WTC11 (cell line): ENCODE measurements around the gene SNPH. TPM values are rescaled to one million over a fixed set of nuclear protein-coding genes. Genes with fewer than 3 reads are reported as not detected.
"Not testable (repeated sequence)": the region's sequence is repeated elsewhere in the genome, so short reads cannot be mapped to it uniquely, and the experiment has no call there.

Source experiments
- ATAC-seq: fragments of 200-7000 bp; cut with Tn5 transposase; 2 replicates; pipeline ENCODE4 v1.10.0; 2021; ENCODE audit warnings: mild to moderate bottlenecking, moderate library complexity
- CTCF ChIA-PET: fragments of 300-600 bp; sonication (Branson Sonifier 250); formaldehyde crosslinking; loops from one replicate; lab custom pipeline; 2021; ENCODE audit warnings: antibody characterized with exemption; lab: Charles Lee
- POLR2A ChIA-PET: fragments of 350-600 bp; sonication (Branson Sonifier 250); formaldehyde crosslinking; loops from one replicate; lab custom pipeline; 2021; ENCODE audit warnings: antibody characterized with exemption; lab: Charles Lee
- DNase-seq: peaks from one replicate; pipeline ENCODE4 v3.0.0; 2021; ENCODE audit warnings: low spot score
- H3K27ac Mint-ChIP-seq: 2 replicates; pipeline ENCODE4 v1.8.0; 2021; ENCODE audit warnings: mixed read lengths
- H3K27me3 Mint-ChIP-seq: 2 replicates; pipeline ENCODE4 v1.8.0; 2021; ENCODE audit warnings: low read depth, mild to moderate bottlenecking, moderate library complexity, mixed read lengths
- H3K36me3 Mint-ChIP-seq: 2 replicates; pipeline ENCODE4 v1.8.0; 2021; ENCODE audit warnings: mixed read lengths
- H3K4me1 Mint-ChIP-seq: 2 replicates; pipeline ENCODE4 v1.8.0; 2022; ENCODE audit warnings: mixed read lengths
- H3K4me3 Mint-ChIP-seq: 2 replicates; pipeline ENCODE4 v1.8.0; 2021; ENCODE audit warnings: mild to moderate bottlenecking, moderate library complexity, mixed read lengths
- H3K9me3 Mint-ChIP-seq: 2 replicates; pipeline ENCODE4 v1.8.0; 2021; ENCODE audit warnings: mixed read lengths
- AFF4 ChIP-seq: sonication (generic); formaldehyde crosslinking; IDR thresholded peaks from 2 replicates; pipeline ENCODE4 v1.8.1; 2023; ENCODE audit warnings: mild to moderate bottlenecking, missing genetic modification reagents, borderline replicate concordance
- ATF2 ChIP-seq: sonication (generic); formaldehyde crosslinking; IDR thresholded peaks from 2 replicates; pipeline ENCODE4 v1.8.1; 2022; ENCODE audit warnings: low read depth, missing genetic modification reagents, borderline replicate concordance
- ATF3 ChIP-seq: sonication (generic); formaldehyde crosslinking; conservative IDR thresholded peaks from 2 replicates; pipeline ENCODE4 v1.8.1; 2022; ENCODE audit warnings: mild to moderate bottlenecking, missing genetic modification reagents
- CTCF ChIP-seq: fragments of 200-600 bp; IDR thresholded peaks from 2 replicates; pipeline ENCODE4 v1.8.0; 2022; ENCODE audit warnings: antibody characterized with exemption
- FOXK1 ChIP-seq: sonication (generic); formaldehyde crosslinking; IDR thresholded peaks from 2 replicates; pipeline ENCODE4 v1.8.0; 2022; ENCODE audit warnings: mild to moderate bottlenecking, moderate library complexity, missing genetic modification reagents
- JUN ChIP-seq: sonication (generic); formaldehyde crosslinking; IDR thresholded peaks from 2 replicates; pipeline ENCODE4 v1.8.0; 2023; ENCODE audit warnings: mild to moderate bottlenecking, missing genetic modification reagents
- MYBL2 ChIP-seq: sonication (generic); formaldehyde crosslinking; IDR thresholded peaks from 2 replicates; pipeline ENCODE4 v1.8.1; 2023; ENCODE audit warnings: mild to moderate bottlenecking, moderate library complexity, missing genetic modification reagents
- STAT6 ChIP-seq: sonication (generic); formaldehyde crosslinking; conservative IDR thresholded peaks from 2 replicates; pipeline ENCODE4 v1.8.1; 2023; ENCODE audit warnings: mild to moderate bottlenecking, low read depth, missing genetic modification reagents, moderate library complexity
- TCF7 ChIP-seq: sonication (generic); formaldehyde crosslinking; IDR thresholded peaks from 2 replicates; pipeline ENCODE4 v1.8.0; 2022; ENCODE audit warnings: mild to moderate bottlenecking, low read depth, missing genetic modification reagents, moderate library complexity
- total RNA-seq: library from RNA; stranded (reverse); gene quantifications from 3 replicates; pipeline ENCODE4 v1.2.3, GENCODE V29; 2021

Gene SNPH
- total RNA-seq, 1 experiment from 2014 or later = 3.5 TPM

- TF ChIP-seq MYBL2 (CRISPR knock-in tag) (no peak), FOXK1 (CRISPR knock-in tag) (no peak), ATF3 (CRISPR knock-in tag) (no peak), TCF7 (CRISPR knock-in tag) (no peak), STAT6 (no peak), AFF4 (no peak), JUN (no peak), ATF2 (CRISPR knock-in tag) (no peak)
Measured at GRCh38 chr20:1341561-1342265, 75.6 kb downstream of the SNPH start (continued).

GRCh38 chr20:1343446-1344124 lies 77.5 kb downstream of the SNPH start:
- not testable (repeated sequence) for H3K4me3 Mint-ChIP-seq, ATAC-seq
- CTCF ChIA-PET = interaction anchor here (0.6 to 1.4 kb wide), 2 partner anchors 30 to 74 kb away, joined by 3 to 4 read pairs; no protein-coding TSS in a partner anchor
- POLR2A ChIA-PET = interaction anchor here (1.3 kb wide), 1 partner anchor 16 kb away, joined by 3 read pairs; no protein-coding TSS in a partner anchor
- peaks cover 12% of the 10 kb centered on the region for H3K36me3 Mint-ChIP-seq
- TF ChIP-seq CTCF = 0 out of 2 replicates have a peak, but pooled peaks have one; percentile 17
- TF ChIP-seq, all 79 proteins: peak for 1; not testable (repeated sequence) for 78
- not testable (repeated sequence) for H3K27me3 Mint-ChIP-seq, DNase-seq, H3K4me1 Mint-ChIP-seq, H3K27ac Mint-ChIP-seq
- H3K9me3 Mint-ChIP-seq = peaks cover 21% of the 10 kb centered on the region
